D341Med (cell line): ENCODE data around the gene CHD3.
"Not testable (repeated sequence)": the region's sequence is repeated elsewhere in the genome, so short reads cannot be mapped to it uniquely, and the experiment has no call there.

ENCODE experiments used
- DNase-seq: peaks from one replicate; pipeline ENCODE4 v3.0.0; 2012; ENCODE audit warnings: low spot score

CHD3 gene

DNA sequence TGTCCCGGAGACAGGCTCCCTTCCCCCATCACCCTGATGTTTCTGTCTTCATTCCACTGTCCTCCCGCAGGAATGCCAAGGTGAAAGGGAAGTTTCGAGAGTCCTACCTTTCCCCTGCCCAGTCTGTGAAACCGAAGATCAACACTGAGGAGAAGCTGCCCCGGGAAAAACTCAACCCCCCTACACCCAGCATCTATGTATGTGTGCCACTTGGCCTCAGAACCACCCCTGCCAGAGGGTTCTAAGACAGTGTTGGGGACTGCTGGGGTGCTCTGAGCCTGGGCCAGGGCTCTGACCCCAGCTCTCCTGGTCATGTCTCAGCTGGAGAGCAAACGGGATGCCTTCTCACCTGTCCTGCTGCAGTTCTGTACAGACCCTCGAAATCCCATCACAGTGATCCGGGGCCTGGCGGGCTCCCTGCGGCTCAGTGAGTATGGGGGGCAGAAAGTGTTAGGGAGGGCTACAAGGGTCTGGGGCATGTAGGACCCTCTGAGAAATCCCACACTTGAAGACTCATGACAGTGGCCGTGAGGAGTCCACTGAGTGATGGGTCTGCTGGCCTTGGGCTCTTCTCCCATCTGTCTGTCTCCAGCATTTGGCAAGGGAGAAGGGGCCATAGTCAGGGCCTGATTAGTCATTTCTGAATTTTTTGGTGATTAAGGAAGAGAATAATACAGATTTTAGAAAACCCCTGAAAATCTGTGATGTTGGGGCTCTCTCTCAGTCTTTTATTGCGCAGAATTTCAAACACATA, 38.7 kb upstream of the CHD3 start:
- no peak for DNase-seq

DNA sequence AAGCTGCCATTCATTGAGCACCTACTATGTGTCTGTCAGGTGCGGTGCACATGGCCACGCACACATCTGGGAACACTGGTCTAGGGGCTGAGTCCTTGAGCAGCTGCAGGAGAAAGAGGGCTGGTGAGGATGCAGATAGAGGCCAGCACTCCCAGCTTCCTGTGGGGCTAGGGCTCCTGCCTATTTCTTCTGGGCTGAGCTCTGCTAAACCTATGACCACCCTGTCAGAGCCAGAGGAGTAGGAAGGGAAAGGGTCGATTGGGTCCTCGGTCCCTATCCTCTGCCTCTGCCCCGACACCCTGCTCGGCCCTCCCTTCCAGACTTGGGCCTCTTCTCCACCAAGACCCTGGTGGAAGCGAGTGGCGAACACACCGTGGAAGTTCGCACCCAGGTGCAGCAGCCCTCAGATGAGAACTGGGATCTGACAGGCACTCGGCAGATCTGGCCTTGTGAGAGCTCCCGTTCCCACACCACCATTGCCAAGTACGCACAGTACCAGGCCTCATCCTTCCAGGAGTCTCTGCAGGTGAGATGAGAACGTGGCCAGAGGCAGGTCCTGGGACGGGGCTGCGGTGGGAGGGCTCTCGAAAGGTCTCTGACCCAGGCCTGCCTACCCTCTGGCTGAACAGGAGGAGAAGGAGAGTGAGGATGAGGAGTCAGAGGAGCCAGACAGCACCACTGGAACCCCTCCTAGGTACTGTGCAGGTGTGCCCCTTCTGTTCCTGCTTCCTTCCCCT, 37.7 kb upstream of the CHD3 start:
- DNase-seq: no peak

DNA sequence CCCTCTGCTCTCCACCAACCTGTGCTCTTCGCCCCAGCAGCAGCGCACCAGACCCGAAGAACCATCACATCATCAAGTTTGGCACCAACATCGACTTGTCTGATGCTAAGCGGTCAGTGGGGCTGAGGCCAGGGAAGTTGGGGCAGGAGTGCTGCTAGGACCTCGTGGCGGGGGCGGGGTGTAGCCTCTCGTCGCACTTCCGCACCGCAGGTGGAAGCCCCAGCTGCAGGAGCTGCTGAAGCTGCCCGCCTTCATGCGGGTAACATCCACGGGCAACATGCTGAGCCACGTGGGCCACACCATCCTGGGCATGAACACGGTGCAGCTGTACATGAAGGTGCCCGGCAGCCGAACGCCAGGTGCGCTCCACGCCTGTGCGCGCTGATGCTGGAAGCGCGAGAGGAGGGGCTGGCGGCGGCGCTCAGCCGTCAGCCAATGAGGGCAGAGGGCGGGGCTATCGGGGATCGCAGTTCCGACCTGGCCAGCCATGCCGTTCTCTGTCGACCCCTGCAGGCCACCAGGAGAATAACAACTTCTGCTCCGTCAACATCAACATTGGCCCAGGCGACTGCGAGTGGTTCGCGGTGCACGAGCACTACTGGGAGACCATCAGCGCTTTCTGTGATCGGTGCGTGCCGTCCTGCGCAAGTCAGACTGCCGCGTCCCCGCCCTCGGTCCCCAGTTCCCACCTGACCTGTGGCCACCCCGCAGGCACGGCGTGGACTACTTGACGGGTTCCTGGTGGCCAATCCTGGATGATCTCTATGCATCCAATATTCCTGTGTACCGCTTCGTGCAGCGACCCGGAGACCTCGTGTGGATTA, 36.9 kb upstream of the CHD3 start:
- DNase-seq: peak; percentile 87

DNA sequence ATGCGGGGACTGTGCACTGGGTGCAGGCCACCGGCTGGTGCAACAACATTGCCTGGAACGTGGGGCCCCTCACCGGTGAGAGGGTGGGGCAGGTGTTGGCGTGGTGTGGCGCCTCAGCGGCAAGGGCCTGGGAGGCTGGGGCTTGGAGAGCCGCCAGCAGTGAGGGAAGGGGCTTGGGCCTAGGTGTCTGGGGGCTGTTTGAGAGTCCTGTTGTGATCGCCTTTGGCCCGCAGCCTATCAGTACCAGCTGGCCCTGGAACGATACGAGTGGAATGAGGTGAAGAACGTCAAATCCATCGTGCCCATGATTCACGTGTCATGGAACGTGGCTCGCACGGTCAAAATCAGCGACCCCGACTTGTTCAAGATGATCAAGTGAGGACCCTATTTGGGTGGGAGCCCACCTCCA, 36.3 kb upstream of the CHD3 start:
- no peak for DNase-seq

DNA sequence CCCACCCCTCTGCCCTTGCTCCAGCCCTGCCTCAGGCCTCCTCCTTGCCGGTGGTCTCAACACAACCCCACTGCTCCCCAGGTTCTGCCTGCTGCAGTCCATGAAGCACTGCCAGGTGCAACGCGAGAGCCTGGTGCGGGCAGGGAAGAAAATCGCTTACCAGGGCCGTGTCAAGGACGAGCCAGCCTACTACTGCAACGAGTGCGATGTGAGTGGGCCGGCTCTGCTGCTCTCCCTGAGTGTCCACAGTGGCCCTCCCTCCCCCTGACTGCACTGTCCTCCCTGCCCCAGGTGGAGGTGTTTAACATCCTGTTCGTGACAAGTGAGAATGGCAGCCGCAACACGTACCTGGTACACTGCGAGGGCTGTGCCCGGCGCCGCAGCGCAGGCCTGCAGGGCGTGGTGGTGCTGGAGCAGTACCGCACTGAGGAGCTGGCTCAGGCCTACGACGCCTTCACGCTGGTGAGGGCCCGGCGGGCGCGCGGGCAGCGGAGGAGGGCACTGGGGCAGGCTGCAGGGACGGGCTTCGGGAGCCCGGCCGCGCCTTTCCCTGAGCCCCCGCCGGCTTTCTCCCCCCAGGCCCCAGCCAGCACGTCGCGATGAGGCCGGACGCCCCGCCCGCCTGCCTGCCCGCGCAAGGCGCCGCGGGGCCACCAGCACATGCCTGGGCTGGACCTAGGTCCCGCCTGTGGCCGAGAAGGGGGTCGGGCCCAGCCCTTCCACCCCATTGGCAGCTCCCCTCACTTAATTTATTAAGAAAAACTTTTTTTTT, 35.5 kb upstream of the CHD3 start:
- DNase-seq: no peak

DNA sequence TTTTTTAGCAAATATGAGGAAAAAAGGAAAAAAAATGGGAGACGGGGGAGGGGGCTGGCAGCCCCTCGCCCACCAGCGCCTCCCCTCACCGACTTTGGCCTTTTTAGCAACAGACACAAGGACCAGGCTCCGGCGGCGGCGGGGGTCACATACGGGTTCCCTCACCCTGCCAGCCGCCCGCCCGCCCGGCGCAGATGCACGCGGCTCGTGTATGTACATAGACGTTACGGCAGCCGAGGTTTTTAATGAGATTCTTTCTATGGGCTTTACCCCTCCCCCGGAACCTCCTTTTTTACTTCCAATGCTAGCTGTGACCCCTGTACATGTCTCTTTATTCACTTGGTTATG, 34.9 kb upstream of the CHD3 start:
- DNase-seq: no peak

DNA sequence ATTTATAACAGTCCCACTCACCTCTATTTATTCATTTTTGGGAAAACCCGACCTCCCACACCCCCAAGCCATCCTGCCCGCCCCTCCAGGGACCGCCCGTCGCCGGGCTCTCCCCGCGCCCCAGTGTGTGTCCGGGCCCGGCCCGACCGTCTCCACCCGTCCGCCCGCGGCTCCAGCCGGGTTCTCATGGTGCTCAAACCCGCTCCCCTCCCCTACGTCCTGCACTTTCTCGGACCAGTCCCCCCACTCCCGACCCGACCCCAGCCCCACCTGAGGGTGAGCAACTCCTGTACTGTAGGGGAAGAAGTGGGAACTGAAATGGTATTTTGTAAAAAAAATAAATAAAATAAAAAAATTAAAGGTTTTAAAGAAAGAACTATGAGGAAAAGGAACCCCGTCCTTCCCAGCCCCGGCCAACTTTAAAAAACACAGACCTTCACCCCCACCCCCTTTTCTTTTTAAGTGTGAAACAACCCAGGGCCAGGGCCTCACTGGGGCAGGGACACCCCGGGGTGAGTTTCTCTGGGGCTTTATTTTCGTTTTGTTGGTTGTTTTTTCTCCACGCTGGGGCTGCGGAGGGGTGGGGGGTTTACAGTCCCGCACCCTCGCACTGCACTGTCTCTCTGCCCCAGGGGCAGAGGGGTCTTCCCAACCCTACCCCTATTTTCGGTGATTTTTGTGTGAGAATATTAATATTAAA, 34.4 kb upstream of the CHD3 start:
- DNase-seq: no peak

DNA sequence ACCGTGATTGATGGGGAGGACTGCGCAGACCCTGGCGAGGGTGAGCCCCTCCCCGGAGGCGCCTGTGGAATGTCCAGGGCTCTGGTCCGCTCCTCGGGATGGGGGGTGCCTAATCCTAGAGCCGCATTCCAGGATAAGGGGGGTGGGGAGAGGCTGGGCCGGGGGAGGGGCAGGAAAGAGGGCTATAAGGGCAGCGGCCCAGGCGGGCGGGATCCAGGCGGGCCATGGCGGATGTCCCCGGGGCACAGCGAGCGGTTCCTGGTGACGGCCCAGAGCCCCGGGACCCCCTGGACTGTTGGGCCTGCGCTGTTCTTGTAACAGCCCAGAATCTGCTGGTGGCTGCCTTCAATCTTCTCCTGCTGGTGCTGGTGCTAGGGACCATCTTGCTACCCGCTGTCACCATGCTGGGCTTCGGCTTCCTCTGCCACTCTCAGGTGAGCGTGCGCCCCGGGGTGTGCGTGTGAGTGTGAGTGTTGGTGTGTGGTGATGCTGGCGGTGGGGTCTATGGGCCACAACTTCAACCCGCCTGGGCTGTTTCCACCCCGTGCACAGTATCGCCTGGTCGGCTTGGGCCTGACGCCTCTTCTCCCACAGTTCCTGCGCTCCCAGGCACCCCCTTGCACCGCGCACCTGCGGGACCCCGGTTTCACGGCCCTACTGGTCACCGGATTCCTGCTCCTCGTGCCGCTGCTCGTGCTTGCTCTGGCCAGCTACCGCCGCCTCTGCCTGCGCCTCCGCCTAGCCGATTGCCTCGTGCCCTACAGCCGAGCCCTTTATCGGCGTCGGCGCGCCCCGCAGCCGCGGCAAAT, 33.5 kb upstream of the CHD3 start, which contains the start of gene TMEM88:
TMEM88 (plus strand) TSS at position 216 of the 809 bp plus-strand sequence; CDS start at position 225, 9 bp downstream.
- DNase-seq: no peak

DNA sequence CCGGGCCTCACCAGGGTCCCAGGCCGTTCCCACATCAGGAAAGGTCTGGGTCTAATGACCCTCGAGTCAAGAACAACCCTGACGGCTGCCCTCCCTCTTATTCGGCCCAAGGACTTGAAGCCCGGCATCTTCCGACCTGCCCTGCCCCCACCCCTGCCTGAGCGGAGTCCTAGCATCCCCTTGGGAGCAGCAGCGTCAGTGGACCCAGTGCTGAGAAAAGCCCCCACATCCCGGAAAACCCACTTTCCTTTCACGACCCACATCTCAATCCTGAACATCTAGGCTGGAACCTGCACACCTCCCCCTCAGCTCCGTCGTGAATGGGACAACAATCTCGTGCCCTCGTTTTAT, 33.0 kb upstream of the CHD3 start:
- no peak for DNase-seq

DNA sequence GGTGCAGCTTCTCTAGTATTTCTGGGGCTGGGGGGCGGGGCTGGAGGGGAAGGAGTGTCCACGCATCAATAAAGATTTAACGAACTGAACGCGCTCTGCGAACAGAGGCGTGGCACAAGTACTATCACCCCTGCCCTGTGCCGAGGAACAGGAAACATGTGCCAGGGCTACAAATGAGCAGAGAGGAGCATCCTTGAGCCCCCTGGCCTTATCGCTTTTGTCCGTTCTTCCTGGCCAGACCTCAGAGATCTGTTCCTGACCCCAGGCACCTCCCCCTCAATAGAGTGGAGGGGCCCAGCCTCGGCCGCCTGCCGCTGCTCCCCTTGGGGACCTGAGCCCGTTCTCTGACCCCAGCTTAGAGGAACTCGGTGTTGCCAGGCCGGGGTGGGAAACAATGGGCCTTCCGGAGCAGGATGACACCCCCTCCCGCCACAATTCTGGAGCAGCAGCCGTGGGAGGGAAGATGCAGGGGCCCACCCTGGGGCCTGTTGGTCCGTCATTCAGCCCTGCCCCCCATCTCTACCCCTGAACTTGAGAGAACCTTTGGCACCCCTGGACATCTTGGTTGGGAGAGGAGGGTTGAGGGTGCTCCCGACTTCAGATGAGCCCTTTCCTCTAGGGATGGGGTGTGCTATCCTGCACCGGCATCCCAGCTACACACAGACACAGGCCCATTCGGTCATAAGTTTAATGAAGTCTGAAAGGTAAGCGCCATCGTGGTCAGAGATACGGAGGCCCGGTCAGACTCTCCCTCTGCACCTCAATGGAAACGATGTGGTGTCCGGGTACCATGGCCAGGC, 32.4 kb upstream of the CHD3 start:
- no peak for DNase-seq

DNA sequence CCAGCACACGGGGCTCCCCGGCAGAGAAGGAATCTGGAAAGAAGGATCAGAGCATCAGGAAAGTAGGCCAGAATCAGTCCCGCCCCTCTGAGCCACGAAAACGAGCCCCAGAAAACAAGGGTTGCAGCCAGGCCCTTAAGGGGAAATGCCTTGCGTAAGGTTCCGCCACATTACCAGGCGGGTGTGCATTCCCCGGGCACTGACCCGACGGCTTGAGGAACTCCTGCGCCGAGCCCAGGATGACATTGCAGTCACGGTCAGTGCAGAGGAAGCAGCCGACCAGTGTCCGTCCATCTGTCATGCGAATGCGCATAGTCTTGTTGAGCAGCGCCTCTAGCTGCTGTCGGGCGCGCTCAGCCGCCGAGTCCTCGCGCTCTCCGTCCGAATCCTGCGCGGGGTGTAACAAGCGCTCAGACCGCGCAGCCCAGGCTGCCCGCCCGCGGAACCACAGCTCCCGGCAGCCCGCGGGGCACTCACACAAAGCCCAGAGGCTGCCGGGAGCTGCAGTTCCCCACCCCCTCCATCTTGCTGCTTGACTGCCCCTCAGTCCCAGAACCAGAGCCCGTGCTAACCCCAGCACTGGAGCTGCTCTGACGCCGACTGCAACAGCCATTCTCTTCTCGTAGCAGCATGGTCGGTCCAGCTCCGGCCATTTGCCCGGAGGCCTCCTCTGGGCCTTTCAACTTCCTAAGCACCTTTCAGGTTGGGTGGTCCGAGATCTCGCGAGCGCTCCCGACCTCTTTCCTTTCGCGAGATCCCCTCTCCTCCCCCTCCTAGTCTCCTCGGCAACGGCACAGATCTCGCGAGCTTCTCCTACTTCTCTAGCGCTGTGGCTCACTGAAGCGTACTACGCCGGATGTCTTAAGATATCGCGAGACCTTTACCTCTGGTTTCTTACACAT, 31.5 kb upstream of the CHD3 start, which contains the start of gene NAA38:
NAA38 (minus strand) TSS at position 749 of the 902 bp plus-strand sequence; CDS start at position 653, 96 bp downstream.
- peak; percentile 79 for DNase-seq

DNA sequence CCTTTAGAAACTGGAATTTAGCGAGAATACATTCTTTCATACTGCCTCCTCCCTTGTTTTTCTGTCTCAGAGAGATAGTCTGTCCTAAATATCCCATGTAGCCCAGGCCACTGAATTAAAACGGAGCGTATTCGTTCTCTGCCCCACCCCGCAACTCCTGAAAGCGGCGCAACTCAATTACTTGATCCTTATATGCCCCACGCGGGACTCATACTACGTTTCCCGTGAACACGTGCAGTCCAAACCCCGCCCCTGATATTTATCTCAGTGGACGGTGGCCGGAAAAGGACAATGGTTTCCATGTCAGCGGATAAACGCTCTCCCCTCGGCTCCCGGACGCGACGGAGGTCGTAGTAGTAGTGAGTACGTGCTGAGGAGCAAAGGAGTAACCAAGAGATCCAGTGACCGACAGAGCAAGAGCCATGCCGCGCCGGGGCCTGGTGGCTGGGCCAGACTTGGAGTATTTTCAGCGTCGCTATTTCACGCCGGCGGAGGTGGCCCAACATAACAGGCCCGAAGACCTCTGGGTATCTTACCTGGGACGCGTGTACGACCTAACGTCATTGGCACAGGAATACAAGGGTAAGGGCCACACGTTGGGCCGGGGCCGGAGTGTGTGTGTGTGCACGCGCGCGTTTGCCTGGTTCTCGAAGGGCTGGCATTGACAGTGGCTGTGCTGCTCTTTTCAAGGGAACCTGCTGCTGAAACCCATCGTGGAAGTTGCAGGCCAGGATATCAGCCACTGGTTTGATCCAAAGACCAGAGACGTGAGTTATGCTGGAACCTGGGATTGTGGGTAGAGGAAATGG, 30.7 kb upstream of the CHD3 start, which contains the start of gene CYB5D1:
CYB5D1 (plus strand) TSS at position 291 of the 809 bp plus-strand sequence; CDS start at position 423, 132 bp downstream.
- peak; percentile 67 for DNase-seq

DNA sequence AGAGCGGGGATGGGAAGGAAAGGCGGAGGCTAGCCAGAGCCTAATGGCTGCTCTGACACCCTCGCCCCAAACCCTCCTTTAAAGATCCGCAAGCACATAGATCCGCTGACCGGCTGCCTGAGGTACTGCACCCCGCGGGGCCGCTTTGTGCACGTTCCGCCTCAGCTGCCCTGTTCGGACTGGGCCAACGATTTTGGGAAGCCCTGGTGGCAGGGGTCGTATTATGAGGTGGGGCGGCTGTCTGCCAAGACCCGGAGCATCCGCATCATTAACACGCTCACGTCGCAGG, 30.1 kb upstream of the CHD3 start:
- peak; percentile 57 for DNase-seq

DNA sequence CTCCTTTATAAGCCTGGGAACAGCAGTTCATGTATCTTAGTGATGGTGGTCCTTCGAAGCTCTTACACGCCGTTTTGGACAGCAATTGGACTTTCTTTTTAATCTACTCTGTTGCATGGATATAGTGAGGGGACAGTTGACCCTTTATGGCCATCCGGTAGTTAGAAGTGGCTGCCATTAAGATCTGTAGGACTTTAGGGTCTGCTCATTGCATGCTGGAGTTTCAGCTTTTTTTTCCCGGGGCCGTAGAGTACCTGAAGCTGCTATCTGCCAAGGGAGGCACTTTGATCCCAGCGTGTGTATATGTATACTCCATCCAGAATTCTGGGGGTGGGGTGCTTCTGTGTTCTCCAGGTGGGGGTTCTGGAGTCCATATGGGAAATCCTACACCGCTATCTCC, 29.6 kb upstream of the CHD3 start:
- DNase-seq: no peak

DNA sequence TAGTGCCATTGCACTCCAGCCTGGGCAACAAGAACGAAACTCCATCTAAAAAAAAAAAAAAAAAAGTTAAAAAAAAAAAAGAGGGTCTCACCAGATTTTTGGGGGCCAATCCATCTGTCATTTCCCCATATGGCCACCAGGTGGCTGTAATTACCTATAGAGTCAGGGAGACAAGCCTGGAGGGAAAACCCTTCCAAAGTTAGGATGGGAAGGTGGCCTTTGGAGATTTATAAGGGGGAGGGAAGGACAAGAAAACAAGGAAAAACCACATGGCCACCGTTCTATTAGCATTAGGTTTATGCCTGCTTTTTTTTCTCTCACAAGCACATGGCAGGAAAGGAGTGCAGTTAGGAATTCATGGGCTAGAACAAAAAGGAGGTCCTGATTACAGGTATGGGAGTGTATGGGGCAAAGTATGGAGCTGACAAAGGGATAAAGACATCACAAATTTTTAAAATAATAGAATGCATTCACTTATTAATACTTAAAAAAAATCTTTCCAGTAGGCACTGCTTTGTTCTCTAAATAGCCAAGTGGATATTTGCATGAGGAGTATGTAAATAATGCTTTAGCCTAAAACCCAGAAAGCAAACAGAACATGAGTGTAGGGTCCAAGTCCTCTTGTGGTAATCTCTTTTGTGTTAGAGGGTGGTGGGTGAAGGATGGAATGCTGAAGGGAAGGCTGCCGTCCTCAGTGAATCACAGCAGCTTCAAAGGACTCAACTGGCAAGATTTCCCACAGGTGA, 25.7 kb upstream of the CHD3 start:
- peak; percentile 44 for DNase-seq

DNA sequence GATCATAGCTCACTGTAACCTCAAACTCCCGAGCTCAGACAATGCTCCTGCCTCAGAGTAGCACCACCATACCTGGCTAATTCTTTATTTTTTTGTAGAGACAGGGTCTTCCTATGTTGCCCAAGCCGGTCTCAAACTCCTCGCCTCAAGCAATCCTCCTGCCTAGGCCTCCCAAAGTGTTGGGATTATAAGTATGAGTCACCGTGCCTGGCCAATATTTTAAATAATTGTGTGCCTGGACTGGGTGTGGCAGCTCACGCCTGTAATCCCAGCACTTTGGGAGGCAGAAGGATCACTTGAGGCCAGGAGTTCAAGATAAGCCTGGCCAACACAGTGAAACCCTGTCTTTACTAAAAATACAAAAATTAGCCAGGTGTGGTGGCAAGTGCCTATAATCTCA, 24.2 kb upstream of the CHD3 start:
- DNase-seq: not testable (repeated sequence)
